Suprapubic skin (tissue), 4 donors: ENCODE measurements around the gene PRCC. TPM values are rescaled to one million over a fixed set of nuclear protein-coding genes. Genes with fewer than 3 reads are reported as not detected.

Source experiments
- DNase-seq, 2 donors: peaks; one replicate each; pipeline ENCODE4 v3.0.0-alpha.2; 2019; ENCODE audit warnings: low spot score in 2 of 2
- H3K27ac ChIP-seq: fragments of 200-600 bp; sonication (generic); one replicate; pipeline ENCODE4 v1.5.1; 2019
- H3K27me3 ChIP-seq: fragments of 200-600 bp; sonication (generic); one replicate; pipeline ENCODE4 v1.5.1; 2019
- H3K36me3 ChIP-seq: fragments of 200-600 bp; sonication (generic); one replicate; pipeline ENCODE4 v1.5.1; 2019
- H3K4me1 ChIP-seq: fragments of 200-600 bp; sonication (generic); one replicate; pipeline ENCODE4 v1.5.1; 2019
- H3K4me3 ChIP-seq: fragments of 200-600 bp; sonication (generic); one replicate; pipeline ENCODE4 v1.5.1; 2019; ENCODE audit warnings: mild to moderate bottlenecking
- H3K9me3 ChIP-seq: fragments of 200-600 bp; sonication (generic); one replicate; pipeline ENCODE4 v1.5.1; 2019
- CTCF ChIP-seq, 2 donors: fragments of 200-600 bp in 1 of 2; fragments of 450-650 bp in 1 of 2; sonication (generic) in 1 of 2; IDR thresholded peaks; one replicate each; pipeline ENCODE4 v1.5.1; 2016 to 2019; ENCODE audit warnings: antibody characterized with exemption in 2 of 2, mild to moderate bottlenecking in 1 of 2, moderate library complexity in 1 of 2
- EP300 ChIP-seq: sonication (generic); formaldehyde crosslinking; IDR thresholded peaks from one replicate; pipeline ENCODE4 v1.6.1; 2017; ENCODE audit warnings: antibody characterized with exemption
- POLR2A ChIP-seq, 2 donors: fragments of 450-650 bp; IDR thresholded peaks; one replicate each; pipeline ENCODE4 v1.6.1; 2017; ENCODE audit warnings: antibody characterized with exemption in 2 of 2, mild to moderate bottlenecking in 2 of 2, moderate library complexity in 2 of 2
- POLR2AphosphoS5 ChIP-seq, 3 donors: sonication (generic); formaldehyde crosslinking; IDR thresholded peaks; one replicate each; pipeline ENCODE4 v1.6.1; 2017; ENCODE audit warnings: antibody characterized with exemption in 3 of 3
- WGBS: methylation state at CpG from one replicate; pipeline ENCODE4 v1.1.5; 2018; 5-methylcytosine and 5-hydroxymethylcytosine counted together
- total RNA-seq, 4 donors: library from RNA; depleted of rRNA; stranded (reverse); fragments of >200 nt; gene quantifications; one replicate each; pipeline ENCODE4 v1.1.0, GENCODE V29; 2016

Gene PRCC
- total RNA-seq, 4 donors from 2014 or later = 39.1 to 50.1 (median 43.3) TPM

- no peaks in the 10 kb centered on the region for H3K27me3 ChIP-seq
- WGBS = 68% methylated on average over 5 of the region's 5 CpGs
- no peak overlapping the region for H3K27ac ChIP-seq
- H3K4me3 ChIP-seq = no peak overlapping the region
- no peak for TF ChIP-seq CTCF (IDR thresholded peaks at IDR 0.05)
- no peak for TF ChIP-seq POLR2AphosphoS5 (IDR thresholded peaks at IDR 0.05)
- no peak for TF ChIP-seq EP300
- no peak for TF ChIP-seq POLR2A (IDR thresholded peaks at IDR 0.05)
- H3K4me1 ChIP-seq = peaks cover 17% of the 10 kb centered on the region
- no peaks in the 10 kb centered on the region for H3K36me3 ChIP-seq
- no peaks in the 10 kb centered on the region for H3K9me3 ChIP-seq
- no peak for DNase-seq
Observed at GRCh38 chr1:156815307-156815826, 48.0 kb downstream of the PRCC start.

- no peak for TF ChIP-seq POLR2A (IDR thresholded peaks at IDR 0.05)
- no peak for TF ChIP-seq EP300
- no peak for TF ChIP-seq CTCF (IDR thresholded peaks at IDR 0.05)
Observed at GRCh38 chr1:156815961-156816422, 48.7 kb downstream of the PRCC start.

GRCh38 chr1:156816561-156817328 is 49.4 kb downstream of the PRCC start, which contains the start of gene SH2D2A:
SH2D2A (minus strand) TSS chr1:156816848; CDS start chr1:156816708, 140 bp downstream.
- peaks cover 17% of the 10 kb centered on the region for H3K4me1 ChIP-seq
- H3K27me3 ChIP-seq = peaks cover 3% of the 10 kb centered on the region
- DNase-seq = no peak
- H3K27ac ChIP-seq = peak within 1 kb of the TSS; percentile 27
- TF ChIP-seq POLR2AphosphoS5 (IDR thresholded peaks at IDR 0.05) (no peak), POLR2A (IDR thresholded peaks at IDR 0.05) (peak in 1 of 2 donors; percentile 15)
- peak within 1 kb of the TSS; percentile 2 for H3K4me3 ChIP-seq
- WGBS = 23% methylated on average over 9 of the region's 10 CpGs
- no peaks in the 10 kb centered on the region for H3K36me3 ChIP-seq
- no peaks in the 10 kb centered on the region for H3K9me3 ChIP-seq

More at GRCh38 chr1:156815961-156816422, 48.7 kb downstream of the PRCC start:
- H3K27me3 ChIP-seq = no peaks in the 10 kb centered on the region
- 80% methylated on average over 10 of the region's 10 CpGs for WGBS
- peak overlapping the region; percentile 27 for H3K27ac ChIP-seq
- H3K4me3 ChIP-seq = peak overlapping the region; percentile 2
- H3K9me3 ChIP-seq = no peaks in the 10 kb centered on the region
- H3K36me3 ChIP-seq = no peaks in the 10 kb centered on the region
- no peak for DNase-seq
- peaks cover 17% of the 10 kb centered on the region for H3K4me1 ChIP-seq

GRCh38 chr1:156821801-156822200 is 54.5 kb downstream of the PRCC start:
- no peaks in the 10 kb centered on the region for H3K36me3 ChIP-seq
- 72% methylated on average over 4 of the region's 4 CpGs for WGBS
- no peaks in the 10 kb centered on the region for H3K4me1 ChIP-seq
- peaks cover 8% of the 10 kb centered on the region for H3K27me3 ChIP-seq
- no peak overlapping the region for H3K27ac ChIP-seq
- TF ChIP-seq POLR2AphosphoS5 (IDR thresholded peaks at IDR 0.05) = no peak
- TF ChIP-seq CTCF (IDR thresholded peaks at IDR 0.05) = no peak
- no peak for TF ChIP-seq EP300
- TF ChIP-seq POLR2A (IDR thresholded peaks at IDR 0.05) = no peak
- no peaks in the 10 kb centered on the region for H3K9me3 ChIP-seq
- H3K4me3 ChIP-seq = no peak overlapping the region
- DNase-seq = no peak

- DNase-seq = no peak
- H3K27ac ChIP-seq = no peak overlapping the region
- WGBS = 94% methylated on average over 1 of the region's 1 CpG
- TF ChIP-seq CTCF (IDR thresholded peaks at IDR 0.05) (no peak), POLR2A (IDR thresholded peaks at IDR 0.05) (no peak), EP300 (no peak), POLR2AphosphoS5 (IDR thresholded peaks at IDR 0.05) (no peak)
- H3K9me3 ChIP-seq = no peaks in the 10 kb centered on the region
- no peaks in the 10 kb centered on the region for H3K4me1 ChIP-seq
- peaks cover 8% of the 10 kb centered on the region for H3K27me3 ChIP-seq
- no peak overlapping the region for H3K4me3 ChIP-seq
- no peaks in the 10 kb centered on the region for H3K36me3 ChIP-seq
Observed at GRCh38 chr1:156822680-156823079, 55.3 kb downstream of the PRCC start.
